ENCODE data around the gene ASB1. TPM values are rescaled to one million over a fixed set of nuclear protein-coding genes. Genes with fewer than 3 reads are reported as not detected.
"Not testable (repeated sequence)": the region's sequence is repeated elsewhere in the genome, so short reads cannot be mapped to it uniquely, and the experiment has no call there.

The ASB1 gene
- total RNA-seq, 1 experiment from 2014 or later, result 27.7 TPM

- in situ Hi-C loops (cut with HindIII; ENCODE audit: low sequenced_read_pairs), result no loop called here
Observed at GRCh38 chr2:238438856-238439849, 12.4 kb downstream of the ASB1 start.

GRCh38 chr2:238439917-238440316 lies 13.2 kb downstream of the ASB1 start:
- in situ Hi-C loops (cut with HindIII; ENCODE audit: low sequenced_read_pairs), result no loop called here
- DNase-seq (ENCODE audit: low spot score), result no peak

More at GRCh38 chr2:238438856-238439849, 12.4 kb downstream of the ASB1 start:
- no peak for DNase-seq (ENCODE audit: low spot score)

GRCh38 chr2:238440331-238440730 lies 13.6 kb downstream of the ASB1 start:
- in situ Hi-C loops (cut with HindIII; ENCODE audit: low sequenced_read_pairs), result no loop called here

GRCh38 chr2:238440767-238441166 lies 14.0 kb downstream of the ASB1 start:
- DNase-seq (ENCODE audit: low spot score), result no peak
- in situ Hi-C loops (cut with HindIII; ENCODE audit: low sequenced_read_pairs), result no loop called here

More at GRCh38 chr2:238440331-238440730, 13.6 kb downstream of the ASB1 start:
- no peak for DNase-seq (ENCODE audit: low spot score)

GRCh38 chr2:238441262-238442114 lies 14.8 kb downstream of the ASB1 start:
- no peak for DNase-seq (ENCODE audit: low spot score)
- in situ Hi-C loops (cut with HindIII; ENCODE audit: low sequenced_read_pairs), result no loop called here

GRCh38 chr2:238442257-238442656 lies 15.5 kb downstream of the ASB1 start:
- DNase-seq (ENCODE audit: low spot score); in situ Hi-C loops (cut with HindIII; ENCODE audit: low sequenced_read_pairs): not testable (repeated sequence)

- in situ Hi-C loops (cut with HindIII; ENCODE audit: low sequenced_read_pairs), result no loop called here
- no peak for DNase-seq (ENCODE audit: low spot score)
Observed at GRCh38 chr2:238444242-238444641, 17.5 kb downstream of the ASB1 start.

GRCh38 chr2:238445409-238446190 lies 18.9 kb downstream of the ASB1 start:
- DNase-seq (ENCODE audit: low spot score), result no peak
- in situ Hi-C loops (cut with HindIII; ENCODE audit: low sequenced_read_pairs), result no loop called here

GRCh38 chr2:238446371-238446770 lies 19.6 kb downstream of the ASB1 start:
- in situ Hi-C loops (cut with HindIII; ENCODE audit: low sequenced_read_pairs), result no loop called here
- no peak for DNase-seq (ENCODE audit: low spot score)

- in situ Hi-C loops (cut with HindIII; ENCODE audit: low sequenced_read_pairs), result no loop called here
- no peak for DNase-seq (ENCODE audit: low spot score)
Observed at GRCh38 chr2:238448031-238448955, 21.6 kb downstream of the ASB1 start.

- in situ Hi-C loops (cut with HindIII; ENCODE audit: low sequenced_read_pairs), result no loop called here
- DNase-seq (ENCODE audit: low spot score), result no peak
Observed at GRCh38 chr2:238449241-238449640, 22.5 kb downstream of the ASB1 start.

GRCh38 chr2:238449909-238450417 lies 23.2 kb downstream of the ASB1 start:
- in situ Hi-C loops (cut with HindIII; ENCODE audit: low sequenced_read_pairs), result no loop called here
- peak; percentile 92 for DNase-seq (ENCODE audit: low spot score)

- in situ Hi-C loops (cut with HindIII; ENCODE audit: low sequenced_read_pairs), result no loop called here
- no peak for DNase-seq (ENCODE audit: low spot score)
Observed at GRCh38 chr2:238450440-238450861, 23.7 kb downstream of the ASB1 start.

- no peak for DNase-seq (ENCODE audit: low spot score)
- in situ Hi-C loops (cut with HindIII; ENCODE audit: low sequenced_read_pairs), result no loop called here
Observed at GRCh38 chr2:238453842-238454241, 27.1 kb downstream of the ASB1 start.

GRCh38 chr2:238456449-238456848 lies 29.7 kb downstream of the ASB1 start:
- no peak for DNase-seq (ENCODE audit: low spot score)
- in situ Hi-C loops (cut with HindIII; ENCODE audit: low sequenced_read_pairs), result no loop called here

GRCh38 chr2:238456970-238457926 lies 30.5 kb downstream of the ASB1 start:
- DNase-seq (ENCODE audit: low spot score), result no peak
- in situ Hi-C loops (cut with HindIII; ENCODE audit: low sequenced_read_pairs), result no loop called here

- no peak for DNase-seq (ENCODE audit: low spot score)
- in situ Hi-C loops (cut with HindIII; ENCODE audit: low sequenced_read_pairs), result no loop called here
Observed at GRCh38 chr2:238457927-238458324, 31.2 kb downstream of the ASB1 start.
